Loucy (cell line): Measurements from ENCODE around the gene ZBTB16.

Experiments used
- EZH2phosphoT487 ChIP-seq: fragments of 200-600 bp; IDR thresholded peaks from 2 replicates; pipeline ENCODE4 v1.6.1; 2018; ENCODE audit warnings: antibody characterized with exemption, mild to moderate bottlenecking, moderate library complexity, borderline replicate concordance
- TF ChIP-seq, protein P1 (sequence below): fragments of 200-600 bp; sonication (generic); conservative IDR thresholded peaks from 2 replicates; pipeline ENCODE4 v1.5.1; 2014; ENCODE audit warnings: mild to moderate bottlenecking, antibody characterized with exemption, low read length

DNA sequence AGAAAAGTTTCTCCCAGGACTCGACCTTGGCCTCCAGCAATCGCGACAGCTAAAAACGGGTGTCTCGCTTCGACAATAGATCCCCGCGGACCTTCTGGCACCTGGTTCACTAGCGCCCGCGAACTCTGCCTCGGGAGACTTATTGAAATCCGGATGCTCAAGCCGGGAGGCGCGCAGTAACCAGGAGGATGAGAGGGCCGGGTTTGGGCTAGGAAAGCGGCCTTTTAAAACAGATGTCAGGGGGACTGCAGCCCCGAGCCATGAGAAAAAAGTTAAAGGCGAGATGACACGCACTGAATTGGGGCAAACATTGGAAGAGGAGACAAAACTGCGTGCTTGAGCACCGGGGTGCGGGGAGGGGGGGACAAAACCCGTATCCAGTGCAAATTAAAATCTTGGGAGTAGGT is 637 bp upstream of the ZBTB16 start:
- TF ChIP-seq, protein P1, sequence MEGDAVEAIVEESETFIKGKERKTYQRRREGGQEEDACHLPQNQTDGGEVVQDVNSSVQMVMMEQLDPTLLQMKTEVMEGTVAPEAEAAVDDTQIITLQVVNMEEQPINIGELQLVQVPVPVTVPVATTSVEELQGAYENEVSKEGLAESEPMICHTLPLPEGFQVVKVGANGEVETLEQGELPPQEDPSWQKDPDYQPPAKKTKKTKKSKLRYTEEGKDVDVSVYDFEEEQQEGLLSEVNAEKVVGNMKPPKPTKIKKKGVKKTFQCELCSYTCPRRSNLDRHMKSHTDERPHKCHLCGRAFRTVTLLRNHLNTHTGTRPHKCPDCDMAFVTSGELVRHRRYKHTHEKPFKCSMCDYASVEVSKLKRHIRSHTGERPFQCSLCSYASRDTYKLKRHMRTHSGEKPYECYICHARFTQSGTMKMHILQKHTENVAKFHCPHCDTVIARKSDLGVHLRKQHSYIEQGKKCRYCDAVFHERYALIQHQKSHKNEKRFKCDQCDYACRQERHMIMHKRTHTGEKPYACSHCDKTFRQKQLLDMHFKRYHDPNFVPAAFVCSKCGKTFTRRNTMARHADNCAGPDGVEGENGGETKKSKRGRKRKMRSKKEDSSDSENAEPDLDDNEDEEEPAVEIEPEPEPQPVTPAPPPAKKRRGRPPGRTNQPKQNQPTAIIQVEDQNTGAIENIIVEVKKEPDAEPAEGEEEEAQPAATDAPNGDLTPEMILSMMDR: no peak
- no peak for TF ChIP-seq EZH2phosphoT487
